ENCODE results near the gene TLE2.

The TLE2 gene

GRCh38 chr19:3036119-3036976, 7.3 kb upstream of the TLE2 start:
- peak; percentile 82 for DNase-seq

DNA sequence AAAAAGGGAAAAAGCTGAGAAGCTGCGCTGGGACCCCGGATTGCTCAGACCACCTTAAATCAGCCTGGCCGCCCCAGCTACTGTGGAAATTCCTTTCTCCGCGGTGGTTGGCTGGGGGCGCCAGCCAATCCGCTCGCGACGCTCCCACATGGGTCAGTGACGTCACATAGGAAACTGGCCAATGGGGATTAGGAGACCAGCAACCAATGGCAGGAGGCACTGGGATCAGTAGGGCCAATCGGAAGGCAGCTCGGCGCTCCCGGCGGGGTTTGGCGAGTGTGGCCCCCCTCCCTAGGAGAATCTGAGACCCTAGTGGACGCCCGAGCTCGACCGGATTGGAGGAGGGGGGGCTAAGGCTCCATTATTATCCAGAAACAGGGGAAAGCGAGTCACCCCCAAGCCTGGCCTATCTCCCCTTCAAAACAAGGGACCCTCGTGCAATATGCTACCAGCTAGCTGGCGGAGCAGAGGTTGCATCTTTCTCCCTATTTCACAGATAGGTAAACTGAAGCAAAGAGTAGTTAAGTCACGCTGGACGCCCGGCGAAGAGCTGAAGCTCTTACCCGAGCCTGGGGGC, 6.5 kb upstream of the TLE2 start:
- peak; percentile 88 for DNase-seq

DNA sequence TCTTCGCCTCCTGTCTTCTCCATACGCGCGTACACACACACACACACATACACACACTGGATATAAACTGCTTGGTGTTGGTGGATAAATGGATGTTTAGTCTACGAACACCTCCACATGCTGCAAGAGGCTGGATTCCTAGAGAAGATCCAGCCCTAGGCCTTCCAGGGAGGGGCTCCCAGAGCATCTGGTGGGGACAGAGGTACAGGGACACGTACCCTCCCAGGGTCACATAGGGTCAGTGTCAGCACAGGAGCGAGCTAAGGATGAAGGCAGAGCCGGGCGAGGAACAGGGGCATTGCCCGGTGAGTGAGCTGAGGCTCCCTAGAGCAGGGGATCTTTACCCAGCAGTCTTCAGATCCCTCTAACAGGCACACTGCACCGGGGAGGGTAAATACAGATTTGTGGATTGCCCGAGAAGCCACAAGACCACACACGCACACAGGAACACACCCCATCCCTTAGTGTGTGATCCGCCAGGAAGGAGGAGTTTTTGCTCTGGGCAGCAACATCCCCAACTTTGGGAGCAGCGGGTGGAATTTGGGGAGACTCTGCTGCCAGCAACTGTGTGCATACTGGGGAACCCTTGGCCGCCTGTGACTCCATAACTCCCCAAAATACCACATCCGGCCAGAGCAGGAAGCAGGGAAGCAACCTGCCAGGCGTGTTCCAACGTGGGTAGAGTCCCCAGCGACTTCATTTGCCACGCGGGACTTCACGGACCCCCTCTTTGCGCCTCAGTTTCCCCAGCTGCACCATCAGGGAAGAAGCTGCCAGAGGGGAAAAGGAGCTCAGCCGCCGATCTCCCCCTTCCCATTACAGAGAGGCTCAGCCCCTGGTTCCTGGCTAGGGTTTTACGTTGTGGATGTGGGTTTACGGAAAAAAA, 5.8 kb upstream of the TLE2 start:
- peak; percentile 42 for DNase-seq

DNA sequence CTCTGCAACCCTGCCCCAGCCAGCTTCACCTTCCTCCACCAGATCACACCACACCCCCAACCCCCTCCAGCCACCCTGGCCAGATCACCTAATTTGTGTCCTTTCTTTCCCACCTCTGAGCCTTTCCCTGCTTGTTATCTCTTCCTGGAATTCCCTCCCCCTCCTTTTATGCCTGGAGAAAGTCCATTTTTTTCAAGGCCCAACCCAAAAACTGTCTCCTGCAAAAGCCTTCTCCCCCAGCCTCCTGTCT, 5.3 kb upstream of the TLE2 start:
- DNase-seq, result no peak

DNA sequence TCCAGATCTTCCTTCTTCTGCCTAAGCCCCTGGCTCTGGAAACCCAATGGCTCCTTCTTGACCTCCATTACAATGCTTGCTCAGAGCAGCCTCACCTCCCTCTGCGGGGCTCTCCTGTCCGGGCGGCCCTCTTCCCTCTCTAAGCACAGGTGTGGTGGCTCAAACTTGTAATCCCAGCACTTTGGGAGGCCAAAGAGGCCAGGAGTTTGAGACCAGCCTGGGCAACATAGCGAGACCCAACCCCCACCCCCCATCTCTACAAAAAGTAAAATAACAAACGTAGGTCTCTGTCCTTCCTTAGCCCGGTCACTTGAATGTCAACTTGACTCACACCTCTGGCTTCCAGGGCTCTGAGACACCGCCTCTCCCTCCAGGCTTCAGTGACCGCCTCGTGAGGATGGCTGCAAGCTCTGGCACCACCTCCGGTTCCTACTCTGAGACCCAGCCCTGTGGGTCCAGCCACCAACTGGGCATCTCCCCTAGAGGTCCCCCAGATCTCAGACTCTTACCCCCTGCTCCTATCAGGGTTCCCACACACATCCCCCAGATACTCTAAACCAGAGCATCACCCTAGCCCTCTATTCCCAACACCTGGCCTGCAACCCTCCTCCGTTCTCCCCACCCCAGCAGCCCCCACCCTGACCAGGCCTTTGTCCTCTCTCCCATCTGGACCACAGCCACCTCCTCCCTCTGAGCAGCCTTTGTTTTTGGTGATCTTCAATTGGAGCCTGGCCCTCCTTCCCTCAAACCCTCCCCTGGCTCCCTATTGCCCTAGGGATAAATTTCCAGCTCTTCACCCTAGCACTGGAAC, 4.7 kb upstream of the TLE2 start:
- no peak for DNase-seq

- DNase-seq, result no peak
Measured at GRCh38 chr19:3031607-3031867, 2.5 kb upstream of the TLE2 start.

GRCh38 chr19:3028305-3029064, 595 bp downstream of the TLE2 start:
- peak; percentile 39 for DNase-seq

DNA sequence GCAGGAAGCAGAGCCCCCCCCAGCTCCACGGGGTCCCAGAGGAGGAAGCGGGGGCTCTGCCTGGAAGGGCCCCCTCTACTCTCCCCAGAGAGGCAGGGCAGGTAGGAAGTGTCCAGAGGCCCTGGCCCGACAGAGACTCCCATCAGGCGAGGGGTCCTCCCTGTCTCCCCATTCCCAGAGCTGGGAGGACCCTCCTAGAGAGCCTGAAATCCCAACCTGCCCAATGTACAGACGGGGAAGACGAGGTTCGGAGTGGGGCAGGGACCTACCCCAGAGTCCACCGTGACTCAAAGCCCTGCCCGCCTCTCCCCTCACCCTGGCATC, 1.1 kb downstream of the TLE2 start:
- no peak for DNase-seq

GRCh38 chr19:3027292-3027691, 1.8 kb downstream of the TLE2 start:
- DNase-seq, result no peak

DNA sequence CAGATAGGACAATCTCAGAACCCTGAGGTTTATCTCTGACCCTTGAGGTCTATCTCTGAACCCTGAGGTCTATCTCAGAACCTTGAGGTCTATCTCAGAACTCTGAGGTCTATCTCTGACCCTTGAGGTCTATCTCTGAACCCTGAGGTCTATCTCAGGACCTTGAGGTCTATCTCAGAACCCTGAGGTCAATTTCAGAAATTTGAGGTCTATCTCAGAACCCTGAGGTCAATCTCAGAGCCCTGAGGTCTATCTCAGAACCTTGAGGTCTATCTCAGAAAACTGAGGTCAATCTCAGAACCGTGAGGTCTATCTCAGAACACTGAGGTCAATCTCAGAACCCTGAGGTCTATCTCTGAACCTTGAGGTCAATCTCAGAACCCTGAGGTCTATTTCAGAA, 2.3 kb downstream of the TLE2 start:
- DNase-seq, result no peak

DNA sequence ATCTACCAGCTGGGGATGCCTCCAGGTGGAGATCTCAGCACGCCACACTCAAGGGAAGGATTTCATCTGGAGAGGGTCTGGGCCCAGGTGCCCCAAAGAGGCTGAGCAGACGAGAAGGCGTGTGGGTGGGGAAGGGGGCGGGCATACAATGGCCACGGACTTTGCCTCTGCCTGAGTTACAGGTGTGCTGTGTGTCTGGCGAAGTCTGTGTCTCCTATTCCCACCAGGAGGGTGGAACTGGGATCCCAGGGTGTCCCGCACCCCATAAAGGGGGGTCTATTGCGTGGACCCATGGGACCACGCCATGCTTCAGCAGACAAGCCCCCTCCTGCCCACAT, 3.6 kb downstream of the TLE2 start:
- DNase-seq, result no peak

DNA sequence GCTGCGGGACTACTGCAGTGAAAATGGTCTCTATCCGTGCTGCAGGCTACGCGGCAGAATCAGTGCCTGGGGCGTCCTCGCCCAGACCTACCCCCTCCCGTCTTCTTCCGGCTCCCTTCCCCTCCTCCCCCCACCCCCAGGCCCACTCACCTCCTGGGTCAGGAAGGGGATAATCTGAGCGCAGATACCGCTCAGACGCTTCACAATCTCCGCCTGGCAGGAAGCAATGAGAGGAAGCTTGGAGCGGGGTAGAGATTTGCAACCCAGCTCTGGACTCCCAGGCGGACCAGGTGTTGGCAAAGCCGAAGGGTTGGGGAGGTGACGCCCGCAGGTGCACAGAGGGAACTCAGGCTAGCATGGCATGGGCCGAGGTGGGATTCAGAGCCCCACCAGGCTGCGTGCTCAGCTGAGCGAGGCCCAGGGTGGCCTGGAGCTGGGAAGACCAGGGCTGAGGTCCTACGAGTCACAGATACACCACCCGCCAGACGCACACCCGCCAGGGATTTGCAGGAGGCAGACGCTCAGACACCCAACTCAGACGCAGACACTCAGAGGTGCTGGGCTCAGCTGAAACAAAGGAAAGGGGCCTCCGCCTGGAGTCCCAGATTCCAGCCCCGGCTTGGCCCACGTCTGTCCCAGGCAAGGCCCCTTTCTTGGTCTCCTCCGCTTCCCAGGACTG, 4.1 kb downstream of the TLE2 start:
- no peak for DNase-seq

DNA sequence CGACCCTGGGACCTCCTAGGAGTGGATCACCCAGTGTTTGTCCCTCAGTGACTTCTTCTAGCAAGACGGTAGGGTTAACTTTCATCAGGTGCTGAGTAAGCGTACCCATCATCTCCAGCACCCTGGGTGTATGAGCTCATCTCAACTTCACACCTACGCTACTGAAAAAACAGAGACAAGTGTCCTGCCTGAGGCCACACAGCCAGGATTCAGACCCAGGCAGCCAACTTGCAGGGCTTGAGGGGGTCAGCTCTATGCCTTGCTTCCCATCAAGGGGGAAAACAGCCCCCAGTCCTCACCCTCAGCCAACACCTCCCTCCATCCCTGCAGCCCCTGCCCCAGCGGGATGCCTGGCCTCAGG, 4.6 kb downstream of the TLE2 start:
- DNase-seq, result no peak

DNA sequence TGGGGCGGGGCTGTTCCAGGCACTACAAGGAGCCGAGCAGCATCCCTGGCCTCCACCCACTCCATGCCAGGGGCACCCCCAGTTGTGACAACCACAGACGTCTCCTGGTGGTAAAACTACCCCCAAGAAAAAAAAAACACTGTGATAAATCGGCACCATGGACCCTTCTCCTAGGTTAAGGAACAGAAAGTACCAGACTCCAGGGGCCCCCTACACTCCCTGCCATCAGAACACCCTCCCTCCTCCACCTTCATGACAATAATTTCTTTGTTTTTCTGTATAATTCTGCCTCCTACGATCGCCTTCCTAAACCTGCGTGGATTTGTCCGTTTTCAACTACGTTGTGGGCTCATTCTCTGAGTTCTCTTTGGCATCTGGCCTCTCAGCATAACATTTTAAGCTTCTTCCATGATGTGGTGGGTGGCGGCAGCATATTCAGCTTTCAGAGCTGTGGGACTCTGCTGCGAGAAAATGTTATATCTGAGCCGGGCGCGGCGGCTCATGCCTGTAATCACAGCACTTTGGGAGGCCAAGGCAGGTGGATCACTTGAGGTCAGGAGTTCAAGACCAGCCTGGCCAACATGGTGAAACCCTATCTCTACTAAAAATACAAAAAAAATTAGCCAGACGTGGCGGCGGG, 8.6 kb downstream of the TLE2 start:
- no peak for DNase-seq

DNA sequence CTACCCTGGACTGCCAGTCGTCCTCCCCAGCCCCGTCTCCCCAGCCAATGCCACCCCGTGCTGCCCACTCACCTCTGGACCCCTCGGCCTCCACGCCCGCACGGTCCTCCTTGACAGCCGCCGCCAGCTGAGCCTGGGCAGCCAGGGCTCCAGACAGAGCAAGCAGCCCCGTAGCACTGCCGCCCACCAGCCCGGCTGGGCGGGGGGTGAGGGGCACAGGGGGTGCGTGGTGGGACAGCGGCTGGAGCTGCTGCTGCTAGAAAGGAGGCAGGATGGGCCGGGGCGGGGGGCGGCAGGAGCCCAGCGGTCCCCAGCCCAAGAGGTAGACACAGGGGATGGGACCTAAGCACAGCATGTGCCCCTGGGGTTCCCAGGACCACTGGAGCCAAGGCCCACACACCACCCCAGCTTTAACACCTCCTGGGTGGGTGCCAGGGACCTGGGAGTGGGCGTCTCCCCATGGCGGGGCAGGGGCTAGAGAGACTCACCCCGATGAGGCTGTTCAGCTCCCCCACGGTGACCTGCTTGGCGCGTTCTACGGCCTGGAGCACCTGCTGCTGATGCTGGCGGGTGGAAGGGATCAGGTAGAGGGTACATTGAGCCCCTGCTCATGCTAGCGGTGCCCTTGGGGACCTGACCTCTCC, 9.7 kb downstream of the TLE2 start:
- DNase-seq, result no peak

DNA sequence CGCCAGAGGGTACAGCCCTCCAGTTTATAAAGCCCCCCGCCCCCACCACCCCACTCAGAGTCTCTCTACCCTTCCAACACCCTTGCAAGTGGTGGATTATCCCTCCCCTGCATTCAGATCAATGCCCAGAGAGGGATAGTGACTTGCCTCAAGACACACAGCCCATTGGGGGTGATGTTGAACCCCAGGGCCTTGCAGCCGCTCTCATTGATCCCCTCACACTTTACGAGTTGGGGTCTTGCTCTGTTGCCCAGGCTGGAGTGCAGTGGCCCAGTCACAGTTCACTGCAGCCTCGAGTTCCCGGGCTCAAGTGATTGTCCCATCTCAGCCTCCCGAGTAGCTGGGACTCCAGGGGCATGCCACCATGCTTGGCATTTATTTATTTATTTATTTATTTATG, 11.2 kb downstream of the TLE2 start:
- DNase-seq, result no peak

DNA sequence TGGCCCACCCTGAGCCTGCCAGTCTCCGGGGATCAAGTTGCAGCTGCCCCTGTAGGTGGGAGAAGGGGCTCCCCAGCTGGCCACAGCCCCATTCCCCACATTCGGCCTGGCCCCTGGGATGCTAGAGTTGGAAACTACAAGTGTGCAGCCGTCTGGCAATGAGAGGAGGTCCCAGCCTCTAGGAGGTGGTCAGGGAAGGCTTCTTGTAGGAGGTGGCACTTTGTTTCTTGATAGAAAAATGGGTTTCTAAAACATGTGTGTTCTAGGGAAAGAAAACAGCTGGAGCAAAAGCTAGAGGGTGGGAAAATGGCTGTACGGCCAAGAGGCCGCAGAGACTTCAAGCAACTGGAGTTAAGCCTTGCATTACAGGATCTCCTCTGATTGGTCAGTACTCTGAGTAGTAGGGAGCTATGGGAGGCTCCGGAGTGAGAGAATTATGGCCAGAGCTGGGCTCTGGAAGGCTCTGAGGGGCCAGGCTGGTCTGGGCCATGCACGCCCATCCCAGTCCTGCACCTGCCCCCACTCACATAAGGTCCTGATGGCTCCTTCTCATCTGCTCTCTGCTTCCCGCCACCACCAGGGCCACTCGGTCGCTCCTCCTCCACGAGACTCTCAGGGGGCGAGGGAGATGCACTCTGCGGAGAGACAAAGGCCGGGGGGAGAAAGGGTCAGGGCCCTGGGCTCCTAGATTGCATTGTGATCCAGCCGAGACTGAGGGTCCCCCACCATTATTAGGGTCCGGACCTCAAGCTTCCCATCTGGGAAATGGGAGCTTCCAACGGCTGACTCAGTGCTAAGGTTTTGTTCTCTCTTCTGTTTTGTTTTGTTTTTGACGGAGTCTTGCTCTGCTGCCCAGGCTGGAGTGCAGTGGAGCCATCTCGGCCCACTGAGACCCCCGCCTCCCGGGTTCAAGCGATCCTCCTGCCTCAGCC, 13.7 kb downstream of the TLE2 start:
- no peak for DNase-seq

DNA sequence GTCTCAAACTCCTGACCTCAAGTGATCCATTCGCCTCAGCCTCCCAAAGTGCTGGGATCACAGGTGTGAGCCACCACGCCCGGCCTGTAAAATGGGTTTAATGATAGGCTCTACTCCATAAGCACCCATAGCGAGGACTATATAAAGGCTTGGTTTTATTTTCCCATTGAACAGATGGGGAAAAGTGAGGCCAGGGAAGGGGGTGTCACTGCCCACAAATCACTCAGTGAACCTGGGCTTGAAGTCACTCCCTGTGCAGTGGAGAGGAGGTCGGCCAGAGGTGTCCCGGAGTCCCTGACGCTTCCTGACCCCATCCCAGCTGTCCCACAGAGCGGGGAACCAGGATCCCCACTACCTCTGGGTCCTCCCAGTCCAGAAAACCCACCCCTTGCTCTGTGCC, 14.9 kb downstream of the TLE2 start:
- no peak for DNase-seq

DNA sequence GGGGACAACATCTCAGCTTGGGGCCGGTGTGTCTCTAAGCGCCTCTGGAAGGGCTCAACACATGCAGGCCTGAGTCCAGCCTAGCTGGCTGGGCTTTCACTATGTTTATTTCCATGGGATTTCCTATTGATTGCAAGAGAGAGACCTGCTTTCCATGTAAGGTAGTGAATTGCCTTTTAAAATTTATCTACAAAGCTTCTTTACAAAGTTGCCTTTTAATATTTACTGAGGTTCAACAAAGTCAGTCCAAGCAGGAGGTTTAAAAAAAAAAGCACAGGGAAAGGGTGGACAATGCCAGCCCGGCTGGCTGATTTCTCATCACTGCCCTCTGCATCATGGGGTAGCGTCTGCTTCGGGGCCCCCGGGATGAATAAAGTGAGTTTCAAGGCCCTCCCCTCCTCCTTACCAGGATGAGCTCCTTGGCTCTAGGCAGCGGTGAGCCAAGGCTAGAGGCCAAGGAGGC, 15.8 kb downstream of the TLE2 start:
- no peak for DNase-seq

DNA sequence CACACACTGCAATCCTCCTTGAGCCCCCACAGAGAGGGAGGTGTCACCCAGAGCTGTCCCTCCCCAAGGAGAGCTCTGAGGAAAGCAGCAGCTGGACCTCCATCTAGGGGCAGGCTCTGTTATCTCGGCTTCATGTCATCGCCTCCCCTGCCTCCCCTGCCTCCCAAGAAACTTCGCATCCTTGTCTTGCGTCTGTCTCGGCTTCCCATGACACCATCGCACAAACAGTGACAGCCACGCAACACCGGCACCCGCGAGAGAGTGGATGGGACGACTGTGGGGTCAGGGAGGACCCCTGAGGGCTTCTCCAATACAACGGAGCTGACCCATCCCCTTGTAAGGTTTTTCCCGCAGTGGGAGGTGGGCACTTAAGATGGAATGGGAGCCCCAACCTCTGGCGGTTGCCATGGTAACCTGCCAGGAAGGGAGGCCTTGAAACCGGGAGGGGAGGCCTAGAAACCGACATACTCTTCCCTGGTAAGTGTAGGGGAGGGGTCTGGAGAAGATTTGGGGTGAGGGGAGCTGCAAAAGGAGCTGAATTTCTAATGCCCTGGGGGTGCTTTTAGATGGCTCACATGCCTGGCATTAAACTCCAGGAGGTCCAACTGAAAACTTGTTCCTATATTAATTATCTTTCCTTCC, 16.3 kb downstream of the TLE2 start:
- DNase-seq, result no peak
